Glutamatergic neuron (in vitro differentiated cells): ENCODE results near the gene FAM107B. TPM values are rescaled to one million over a fixed set of nuclear protein-coding genes. Genes with fewer than 3 reads are reported as not detected.

Source experiments
- DNase-seq: peaks from one replicate; pipeline ENCODE4 v3.0.0; 2022
- H3K27ac Mint-ChIP-seq: one replicate; pipeline ENCODE4 v1.8.0; 2020; ENCODE audit warnings: mild to moderate bottlenecking, mixed read lengths, inconsistent platforms; ENCODE audit not compliant: unreplicated experiment
- H3K27me3 Mint-ChIP-seq: one replicate; pipeline ENCODE4 v1.8.0; 2020; ENCODE audit warnings: mild to moderate bottlenecking, moderate library complexity, mixed read lengths, inconsistent platforms; ENCODE audit not compliant: unreplicated experiment
- H3K36me3 Mint-ChIP-seq: one replicate; pipeline ENCODE4 v1.8.0; 2020; ENCODE audit warnings: mild to moderate bottlenecking, mixed read lengths, inconsistent platforms; ENCODE audit not compliant: unreplicated experiment
- H3K4me1 Mint-ChIP-seq: one replicate; pipeline ENCODE4 v1.8.0; 2020; ENCODE audit warnings: mild to moderate bottlenecking, low read depth, mixed read lengths, inconsistent platforms; ENCODE audit not compliant: unreplicated experiment
- H3K4me3 Mint-ChIP-seq: one replicate; pipeline ENCODE4 v1.8.0; 2020; ENCODE audit warnings: mild to moderate bottlenecking, mixed read lengths, inconsistent platforms; ENCODE audit not compliant: unreplicated experiment
- H3K9me3 Mint-ChIP-seq: one replicate; pipeline ENCODE4 v1.8.0; 2020; ENCODE audit warnings: mild to moderate bottlenecking, moderate library complexity, mixed read lengths, inconsistent platforms; ENCODE audit not compliant: unreplicated experiment
- CTCF ChIP-seq: fragments of 200-600 bp; sonication (generic); IDR thresholded peaks from one replicate; pipeline ENCODE4 v1.5.0; 2021; ENCODE audit not compliant: partially characterized antibody, unreplicated experiment
- total RNA-seq: library from RNA; stranded (reverse); fragmentation: NEBNext Ultra II Directional; extraction: Animal tissue kit (Norgen Biotek cat#: 25700); gene quantifications from one replicate; pipeline ENCODE4 v1.2.1, GENCODE V29; 2021; ENCODE audit not compliant: unreplicated experiment

The FAM107B gene
- total RNA-seq, 1 donor from 2014 or later: 88.6 TPM

DNA sequence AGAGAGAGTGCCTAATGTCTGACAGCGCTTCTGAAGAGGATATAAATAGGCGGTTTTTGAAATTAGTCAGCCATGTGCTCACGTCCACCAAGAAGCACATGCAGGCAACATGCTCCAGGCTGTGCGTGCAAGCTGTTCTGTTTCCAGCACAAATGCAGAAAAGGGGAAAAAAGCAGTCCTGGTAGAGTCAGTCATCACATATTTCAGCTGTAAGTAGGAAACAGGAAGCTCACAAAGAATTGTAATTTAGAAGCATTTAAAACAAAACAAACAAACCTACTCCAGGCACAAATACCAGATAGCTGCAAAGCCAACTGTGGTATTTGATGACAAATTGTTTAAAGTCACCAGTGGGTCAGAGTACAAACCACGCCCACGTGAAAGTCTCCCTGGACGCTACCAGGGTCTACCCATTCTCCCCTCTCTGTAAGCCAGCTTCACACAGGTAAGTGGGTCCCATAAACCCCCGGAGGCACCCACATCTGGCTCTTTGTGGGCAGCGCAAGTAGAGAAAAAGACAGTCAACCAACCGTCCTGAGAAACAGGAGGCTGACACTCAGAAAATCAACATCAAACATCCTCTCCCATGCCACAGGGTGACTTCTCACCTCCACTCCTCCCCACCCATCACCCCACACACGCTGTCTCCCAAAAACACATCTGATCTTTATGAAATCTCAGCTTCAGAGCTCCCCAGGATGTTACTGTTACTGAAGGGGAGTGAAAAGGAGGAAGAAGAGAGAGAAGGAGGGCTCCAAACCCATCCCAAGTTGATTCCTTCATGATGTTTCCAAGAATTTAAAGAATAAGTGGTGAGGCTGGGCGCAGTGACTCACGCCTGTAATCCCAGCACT is 186.4 kb downstream of the FAM107B start:
- DNase-seq: no peak
- peak overlapping the region; percentile 86 for H3K27ac Mint-ChIP-seq
- H3K4me1 Mint-ChIP-seq: peaks cover 32% of the 10 kb centered on the region
- H3K4me3 Mint-ChIP-seq: peak overlapping the region; percentile 19
- H3K36me3 Mint-ChIP-seq: no peaks in the 10 kb centered on the region
- TF ChIP-seq CTCF: no peak
- peaks cover 4% of the 10 kb centered on the region for H3K9me3 Mint-ChIP-seq
- peaks cover 2% of the 10 kb centered on the region for H3K27me3 Mint-ChIP-seq

DNA sequence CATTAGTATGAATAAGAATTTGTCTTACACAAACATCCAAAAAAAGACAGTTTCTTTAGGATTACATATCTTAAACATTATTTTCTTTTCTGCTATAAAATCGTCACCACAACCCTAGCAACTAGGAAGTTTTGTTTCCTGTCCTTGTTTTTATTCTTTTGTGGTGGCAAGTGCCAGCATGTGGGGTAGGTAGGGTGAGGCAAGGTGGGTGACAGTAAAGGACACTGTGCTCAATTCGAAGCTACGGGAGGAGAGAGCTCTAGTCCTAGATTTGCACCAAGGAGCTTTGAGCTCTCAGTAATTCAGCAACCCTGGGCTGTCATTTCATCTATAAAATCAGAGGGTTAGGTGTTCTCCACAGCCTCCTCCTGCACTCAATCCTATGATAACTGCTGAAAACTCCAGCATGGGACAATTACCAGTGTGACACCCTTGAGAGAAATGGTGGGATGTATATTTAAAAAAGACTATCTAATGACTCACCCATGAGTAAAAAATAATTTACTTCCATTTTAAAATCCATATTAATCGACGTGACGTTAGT is 187.1 kb downstream of the FAM107B start:
- no peaks in the 10 kb centered on the region for H3K36me3 Mint-ChIP-seq
- H3K9me3 Mint-ChIP-seq: peaks cover 4% of the 10 kb centered on the region
- H3K27me3 Mint-ChIP-seq: peaks cover 2% of the 10 kb centered on the region
- DNase-seq: no peak
- no peak for TF ChIP-seq CTCF
- H3K27ac Mint-ChIP-seq: peak overlapping the region; percentile 86
- no peak overlapping the region for H3K4me3 Mint-ChIP-seq
- peaks cover 32% of the 10 kb centered on the region for H3K4me1 Mint-ChIP-seq

- peaks cover 4% of the 10 kb centered on the region for H3K9me3 Mint-ChIP-seq
- H3K36me3 Mint-ChIP-seq: no peaks in the 10 kb centered on the region
- H3K4me1 Mint-ChIP-seq: peaks cover 30% of the 10 kb centered on the region
- no peak overlapping the region for H3K27ac Mint-ChIP-seq
- TF ChIP-seq CTCF: no peak
- peaks cover 2% of the 10 kb centered on the region for H3K27me3 Mint-ChIP-seq
- H3K4me3 Mint-ChIP-seq: no peak overlapping the region
- DNase-seq: no peak
Measured at GRCh38 chr10:14586901-14587300, 187.8 kb downstream of the FAM107B start.

DNA sequence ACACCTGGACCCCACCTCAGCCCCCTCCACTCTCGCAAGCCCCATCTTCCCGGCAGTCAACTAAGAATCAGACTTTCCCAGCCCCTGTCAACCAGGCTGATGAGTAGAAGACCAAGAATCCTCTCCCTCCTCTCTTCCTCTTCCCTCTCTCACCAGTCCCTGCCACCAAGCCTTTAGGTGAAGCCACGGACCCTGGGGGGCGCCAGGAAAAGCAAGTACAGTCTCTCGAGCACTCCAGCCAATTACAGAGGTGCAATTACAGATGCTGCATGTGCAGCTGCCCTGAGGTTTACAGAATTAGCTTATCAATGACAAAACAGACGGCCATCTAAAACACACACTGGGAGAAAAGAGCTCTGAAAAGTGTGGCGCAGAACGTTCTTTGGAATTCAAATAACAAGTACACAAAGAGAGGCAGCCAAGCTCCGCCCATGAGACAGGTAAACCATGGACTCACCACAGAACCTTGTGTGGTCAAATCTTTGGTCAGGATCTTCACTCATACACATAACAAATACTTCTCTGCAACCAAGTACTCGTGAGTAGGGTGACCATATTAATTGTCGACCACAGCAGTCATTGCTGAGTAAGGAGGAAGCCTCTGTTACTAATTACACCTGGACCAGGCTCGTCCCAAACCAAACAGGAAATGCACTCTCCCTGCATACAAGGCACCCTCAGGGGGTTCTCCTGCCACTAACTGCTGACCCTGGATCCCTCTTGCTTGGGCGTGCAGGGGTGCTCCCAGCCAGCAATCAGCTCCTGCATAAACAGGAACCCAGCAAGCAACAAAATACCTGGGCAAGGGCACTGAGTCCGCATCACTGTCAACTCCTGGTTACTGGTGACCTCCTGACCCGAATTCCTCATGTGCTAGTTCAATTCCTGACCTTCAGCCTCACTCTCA is 189.2 kb downstream of the FAM107B start:
- Mint-ChIP-seq H3K27me3 (peaks cover 4% of the 10 kb centered on the region), H3K9me3 (peaks cover 4% of the 10 kb centered on the region), H3K27ac (peak overlapping the region; percentile 66), H3K4me1 (peaks cover 32% of the 10 kb centered on the region), H3K4me3 (peak overlapping the region; percentile 14), H3K36me3 (no peaks in the 10 kb centered on the region)
- no peak for DNase-seq
- TF ChIP-seq CTCF: no peak
